NCI-H2196 treated with DMSO at 0.1 percent for 48 hours (cell line): ENCODE results near the gene SPEM3.
"Not testable (repeated sequence)": the region's sequence is repeated elsewhere in the genome, so short reads cannot be mapped to it uniquely, and the experiment has no call there.

Experiments used
- DNase-seq: peaks from one replicate; lab custom pipeline; 2025; ENCODE audit not compliant: unreplicated experiment; lab: John Stamatoyannopoulos, UW

Gene SPEM3

GRCh38 chr17:7468804-7469389 lies 40.2 kb downstream of the SPEM3 start:
- DNase-seq = no peak

GRCh38 chr17:7469843-7470242 lies 41.2 kb downstream of the SPEM3 start:
- DNase-seq = not testable (repeated sequence)

- not testable (repeated sequence) for DNase-seq
These were observed 41.9 kb downstream of the SPEM3 start for GRCh38 chr17:7470457-7470973.

GRCh38 chr17:7471729-7472128 lies 43.1 kb downstream of the SPEM3 start:
- DNase-seq = no peak

- not testable (repeated sequence) for DNase-seq
These were observed 46.1 kb downstream of the SPEM3 start for GRCh38 chr17:7474767-7475166.

- DNase-seq = no peak
These were observed 47.2 kb downstream of the SPEM3 start for GRCh38 chr17:7475764-7476422.

- DNase-seq = no peak
These were observed 47.8 kb downstream of the SPEM3 start for GRCh38 chr17:7476494-7476893.

- no peak for DNase-seq
These were observed 48.3 kb downstream of the SPEM3 start for GRCh38 chr17:7476951-7477350.

- no peak for DNase-seq
These were observed 49.0 kb downstream of the SPEM3 start for GRCh38 chr17:7477392-7478275.

GRCh38 chr17:7478276-7479212 lies 49.9 kb downstream of the SPEM3 start:
- DNase-seq = no peak

- DNase-seq = no peak
These were observed 50.8 kb downstream of the SPEM3 start, which contains the start of gene ZBTB4 for GRCh38 chr17:7479213-7480088. Gene ZBTB4 (minus strand): TSS chr17:7479631. CDS start chr17:7466801, 12,830 bp downstream.

- no peak for DNase-seq
These were observed 51.4 kb downstream of the SPEM3 start for GRCh38 chr17:7480089-7480384.

- not testable (repeated sequence) for DNase-seq
These were observed 52.6 kb downstream of the SPEM3 start, which contains the start of gene SLC35G6 for GRCh38 chr17:7481275-7481674. Gene SLC35G6 (plus strand): TSS chr17:7481446. CDS start chr17:7481517, 71 bp downstream.

GRCh38 chr17:7481842-7482741 lies 53.4 kb downstream of the SPEM3 start:
- not testable (repeated sequence) for DNase-seq
